Uterus (tissue), 4 donors: Measurements from ENCODE around the gene ZBTB34. TPM values are rescaled to one million over a fixed set of nuclear protein-coding genes. Genes with fewer than 3 reads are reported as not detected.

Source experiments
- DNase-seq, 2 donors: peaks; one replicate each; pipeline ENCODE4 v3.0.0-alpha.2; 2019 to 2020
- H3K27ac ChIP-seq, 2 donors: fragments of 200-600 bp; sonication (generic); 1 replicate in 1 of 2; 2 replicates in 1 of 2; pipeline ENCODE4 v1.5.1; 2016 to 2018
- H3K27me3 ChIP-seq, 2 donors: fragments of 200-600 bp; sonication (generic); one replicate each; pipeline ENCODE4 v1.5.1; 2018 to 2019; ENCODE audit warnings: control low read depth in 1 of 2
- H3K36me3 ChIP-seq, 2 donors: fragments of 200-600 bp; sonication (generic); one replicate each; pipeline ENCODE4 v1.5.1; 2019; ENCODE audit warnings: control low read depth in 1 of 2
- H3K4me1 ChIP-seq, 2 donors: fragments of 200-600 bp; sonication (generic); one replicate each; pipeline ENCODE4 v1.5.1; 2018 to 2019; ENCODE audit warnings: control low read depth in 1 of 2
- H3K4me3 ChIP-seq, 2 donors: fragments of 200-600 bp; sonication (generic); 1 replicate in 1 of 2; 2 replicates in 1 of 2; pipeline ENCODE4 v1.5.1; 2018 to 2019; ENCODE audit warnings: mild to moderate bottlenecking in 1 of 2
- H3K9me3 ChIP-seq, 2 donors: fragments of 200-600 bp; sonication (generic); one replicate each; pipeline ENCODE4 v1.5.1; 2019; ENCODE audit warnings: control low read depth in 1 of 2
- CTCF ChIP-seq, 4 experiments: fragments of 200-600 bp in 2 of 4; fragments of 450-650 bp in 2 of 4; sonication (generic) in 2 of 4; IDR thresholded peaks; one replicate each; pipeline ENCODE4 v1.5.1; 2016 to 2019; ENCODE audit warnings: antibody characterized with exemption in 4 of 4, mild to moderate bottlenecking in 2 of 4, moderate library complexity in 1 of 4
- POLR2A ChIP-seq, 2 donors: fragments of 450-650 bp; IDR thresholded peaks; one replicate each; pipeline ENCODE4 v1.6.1; 2016; ENCODE audit warnings: antibody characterized with exemption in 2 of 2, mild to moderate bottlenecking in 1 of 2, moderate library complexity in 1 of 2
- intact Hi-C: fragments of 100-400 bp; cut with DNase I; formaldehyde crosslinking; loops from one replicate; pipeline ENCODE4 v1.15.1; 2023; ENCODE audit warnings: low total_unique reads
- total RNA-seq, 4 donors: library from RNA; depleted of rRNA in 3 of 4; stranded (reverse); fragments of >200 nt in 3 of 4; gene quantifications; one replicate each; pipeline versions ENCODE4 v1.1.0 to v1.2.4, GENCODE V29; 2014 to 2023
- donor health status: DM: yes; HTN: yes; CAD: no.

The ZBTB34 gene
- total RNA-seq, 4 donors from 2014 or later = 1.8 to 30.3 (median 13.5) TPM

- intact Hi-C loops = no loop called here
- DNase-seq = no peak
- Histone ChIP-seq H3K4me1 (peaks cover 0 to 9% of the 10 kb centered on the region in 2 donors), H3K36me3 (no peaks in the 10 kb centered on the region), H3K27me3 (no peaks in the 10 kb centered on the region), H3K9me3 (no peaks in the 10 kb centered on the region), H3K27ac (no peak overlapping the region), H3K4me3 (no peak overlapping the region)
- no peak for TF ChIP-seq POLR2A (IDR thresholded peaks at IDR 0.05)
- TF ChIP-seq CTCF (IDR thresholded peaks at IDR 0.05) = no peak
These were observed 1.3 kb upstream of the ZBTB34 start for GRCh38 chr9:126859111-126859510.

- Histone ChIP-seq H3K27ac (peak overlapping the region; percentile 91 to 96), H3K9me3 (no peaks in the 10 kb centered on the region), H3K36me3 (no peaks in the 10 kb centered on the region), H3K27me3 (no peaks in the 10 kb centered on the region), H3K4me1 (peaks cover 0 to 9% of the 10 kb centered on the region in 2 donors), H3K4me3 (peak overlapping the region; percentile 80 to 87)
- no peak for DNase-seq
- intact Hi-C loops = no loop called here
- TF ChIP-seq CTCF (IDR thresholded peaks at IDR 0.05) (no peak), POLR2A (IDR thresholded peaks at IDR 0.05) (no peak)
These were observed 473 bp downstream of the ZBTB34 start for GRCh38 chr9:126860757-126861466.

GRCh38 chr9:126861707-126862103, 1.3 kb downstream of the ZBTB34 start:
- intact Hi-C loops = no loop called here
- Histone ChIP-seq H3K9me3 (no peaks in the 10 kb centered on the region), H3K4me3 (peak overlapping the region; percentile 80 to 87), H3K36me3 (no peaks in the 10 kb centered on the region), H3K27me3 (no peaks in the 10 kb centered on the region), H3K27ac (peak overlapping the region in 1 of 2 donors; percentile 91), H3K4me1 (peaks cover 0 to 9% of the 10 kb centered on the region in 2 donors)
- TF ChIP-seq CTCF (IDR thresholded peaks at IDR 0.05) = no peak
- TF ChIP-seq POLR2A (IDR thresholded peaks at IDR 0.05) = no peak
- no peak for DNase-seq

- Histone ChIP-seq H3K4me3 (peak overlapping the region in 1 of 2 donors; percentile 87), H3K36me3 (no peaks in the 10 kb centered on the region), H3K4me1 (peaks cover 0 to 9% of the 10 kb centered on the region in 2 donors), H3K27ac (no peak overlapping the region), H3K9me3 (no peaks in the 10 kb centered on the region), H3K27me3 (no peaks in the 10 kb centered on the region)
- intact Hi-C loops = no loop called here
- no peak for DNase-seq
- no peak for TF ChIP-seq POLR2A (IDR thresholded peaks at IDR 0.05)
These were observed 1.8 kb downstream of the ZBTB34 start for GRCh38 chr9:126862104-126862761.

- Histone ChIP-seq H3K4me1 (peaks cover 0 to 9% of the 10 kb centered on the region in 2 donors), H3K36me3 (no peaks in the 10 kb centered on the region), H3K9me3 (no peaks in the 10 kb centered on the region), H3K27ac (no peak overlapping the region), H3K27me3 (no peaks in the 10 kb centered on the region), H3K4me3 (no peak overlapping the region)
- DNase-seq = no peak
- no peak for TF ChIP-seq POLR2A (IDR thresholded peaks at IDR 0.05)
- no peak for TF ChIP-seq CTCF (IDR thresholded peaks at IDR 0.05)
- intact Hi-C loops = no loop called here
These were observed 4.3 kb downstream of the ZBTB34 start for GRCh38 chr9:126864771-126865170.
